GDM1 (cell line): ENCODE measurements around the gene DOCK4.
"Not testable (repeated sequence)": the region's sequence is repeated elsewhere in the genome, so short reads cannot be mapped to it uniquely, and the experiment has no call there.

Experiments
- DNase-seq: peaks from one replicate; lab custom pipeline; 2025; lab: John Stamatoyannopoulos, UW

Gene DOCK4, protein sequence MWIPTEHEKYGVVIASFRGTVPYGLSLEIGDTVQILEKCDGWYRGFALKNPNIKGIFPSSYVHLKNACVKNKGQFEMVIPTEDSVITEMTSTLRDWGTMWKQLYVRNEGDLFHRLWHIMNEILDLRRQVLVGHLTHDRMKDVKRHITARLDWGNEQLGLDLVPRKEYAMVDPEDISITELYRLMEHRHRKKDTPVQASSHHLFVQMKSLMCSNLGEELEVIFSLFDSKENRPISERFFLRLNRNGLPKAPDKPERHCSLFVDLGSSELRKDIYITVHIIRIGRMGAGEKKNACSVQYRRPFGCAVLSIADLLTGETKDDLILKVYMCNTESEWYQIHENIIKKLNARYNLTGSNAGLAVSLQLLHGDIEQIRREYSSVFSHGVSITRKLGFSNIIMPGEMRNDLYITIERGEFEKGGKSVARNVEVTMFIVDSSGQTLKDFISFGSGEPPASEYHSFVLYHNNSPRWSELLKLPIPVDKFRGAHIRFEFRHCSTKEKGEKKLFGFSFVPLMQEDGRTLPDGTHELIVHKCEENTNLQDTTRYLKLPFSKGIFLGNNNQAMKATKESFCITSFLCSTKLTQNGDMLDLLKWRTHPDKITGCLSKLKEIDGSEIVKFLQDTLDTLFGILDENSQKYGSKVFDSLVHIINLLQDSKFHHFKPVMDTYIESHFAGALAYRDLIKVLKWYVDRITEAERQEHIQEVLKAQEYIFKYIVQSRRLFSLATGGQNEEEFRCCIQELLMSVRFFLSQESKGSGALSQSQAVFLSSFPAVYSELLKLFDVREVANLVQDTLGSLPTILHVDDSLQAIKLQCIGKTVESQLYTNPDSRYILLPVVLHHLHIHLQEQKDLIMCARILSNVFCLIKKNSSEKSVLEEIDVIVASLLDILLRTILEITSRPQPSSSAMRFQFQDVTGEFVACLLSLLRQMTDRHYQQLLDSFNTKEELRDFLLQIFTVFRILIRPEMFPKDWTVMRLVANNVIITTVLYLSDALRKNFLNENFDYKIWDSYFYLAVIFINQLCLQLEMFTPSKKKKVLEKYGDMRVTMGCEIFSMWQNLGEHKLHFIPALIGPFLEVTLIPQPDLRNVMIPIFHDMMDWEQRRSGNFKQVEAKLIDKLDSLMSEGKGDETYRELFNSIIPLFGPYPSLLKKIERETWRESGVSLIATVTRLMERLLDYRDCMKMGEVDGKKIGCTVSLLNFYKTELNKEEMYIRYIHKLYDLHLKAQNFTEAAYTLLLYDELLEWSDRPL (N-terminal part only)

DNA sequence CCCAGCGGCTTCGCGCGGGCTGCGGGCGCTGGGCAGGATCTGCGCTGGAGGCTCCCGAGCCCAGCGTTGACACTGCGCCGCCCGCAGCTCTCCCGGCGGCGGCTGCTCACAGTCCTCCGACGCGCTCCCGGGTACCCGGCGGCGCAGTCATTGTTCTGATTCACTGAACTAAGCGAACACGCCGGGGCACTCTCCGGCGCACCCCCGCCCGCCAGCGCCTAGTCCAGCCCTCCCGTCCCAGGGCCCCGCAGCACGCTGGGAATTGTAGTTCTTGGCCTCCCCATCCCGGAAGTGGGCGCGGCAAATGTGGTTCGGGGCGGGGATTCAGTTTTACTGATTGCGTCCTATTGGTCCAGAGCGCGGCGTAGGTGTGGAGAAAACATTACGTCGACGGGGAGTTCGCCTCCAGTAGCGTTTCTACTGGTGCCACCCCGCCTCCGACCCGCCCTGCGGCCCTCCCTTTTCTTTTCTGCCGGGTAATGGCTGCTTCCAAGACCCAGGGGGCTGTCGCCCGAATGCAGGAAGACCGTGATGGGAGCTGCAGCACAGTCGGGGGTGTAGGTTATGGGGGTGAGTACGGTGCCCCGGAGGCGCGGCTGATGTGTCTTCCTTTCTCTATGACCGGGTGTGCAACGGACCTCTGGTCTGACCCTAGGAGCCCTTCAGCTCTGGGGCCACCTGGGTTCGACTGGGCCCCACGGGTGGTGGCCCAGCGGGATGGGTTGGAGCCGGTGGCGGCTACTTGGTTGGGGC is at the start of gene DOCK4, which contains the start of gene ZNF277:
Gene DOCK4 (minus strand): TSS at position 162 of the 753 bp plus-strand sequence. CDS start 261 bp downstream, outside the sequence.
Gene ZNF277 (plus strand): TSS at position 458 of the 753 bp plus-strand sequence. CDS start 22 bp downstream, at position 480.
- DNase-seq: peak; percentile 98

DNA sequence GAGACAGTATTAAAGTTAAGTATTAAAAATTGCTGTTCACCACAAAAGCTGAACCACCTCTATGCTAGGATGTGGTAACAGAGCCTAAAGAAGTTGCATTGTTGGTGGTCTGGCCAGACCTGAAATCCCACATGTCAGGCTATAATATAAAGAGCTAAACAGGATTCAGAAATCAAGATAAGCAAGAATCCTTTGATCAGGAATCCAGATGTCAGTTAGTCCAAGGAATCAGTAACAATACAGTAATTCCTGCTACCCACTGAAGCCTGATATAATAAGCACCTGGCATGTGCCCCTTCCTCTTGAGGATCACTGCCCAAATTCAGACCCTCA is 49.2 kb upstream of the DOCK4 start:
- no peak for DNase-seq

DNA sequence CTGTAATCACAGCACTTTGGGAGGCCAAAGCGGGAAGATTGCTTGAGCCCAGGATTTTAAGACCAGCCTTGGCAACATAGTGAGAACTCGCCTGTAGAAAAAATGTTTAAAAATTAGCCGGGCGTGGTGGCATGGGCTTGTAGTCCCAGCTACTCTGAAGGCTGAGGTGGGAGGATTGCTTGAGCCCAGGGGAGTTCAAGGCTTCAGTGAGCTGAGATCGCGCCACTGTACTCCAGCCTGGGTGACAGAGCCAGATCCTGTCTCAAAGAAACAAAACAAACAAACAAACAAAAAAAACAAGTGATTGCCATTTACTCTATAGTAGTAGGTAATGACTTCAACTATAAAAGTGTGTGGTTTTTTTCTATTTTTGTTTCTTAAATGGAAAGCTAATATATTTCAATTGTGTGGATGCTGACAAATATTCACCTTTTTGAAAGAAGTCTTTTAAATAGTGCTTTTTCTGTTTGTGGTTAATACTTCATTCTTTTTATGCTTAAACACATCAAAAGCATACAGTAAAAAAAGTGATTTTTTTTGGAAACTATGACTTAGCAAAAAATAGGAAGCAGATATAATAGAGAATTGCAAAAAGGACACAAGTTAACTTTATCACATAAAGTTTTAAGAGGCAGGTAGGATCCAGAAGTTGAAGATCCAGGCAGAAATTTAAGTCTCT is 48.6 kb upstream of the DOCK4 start:
- no peak for DNase-seq

DNA sequence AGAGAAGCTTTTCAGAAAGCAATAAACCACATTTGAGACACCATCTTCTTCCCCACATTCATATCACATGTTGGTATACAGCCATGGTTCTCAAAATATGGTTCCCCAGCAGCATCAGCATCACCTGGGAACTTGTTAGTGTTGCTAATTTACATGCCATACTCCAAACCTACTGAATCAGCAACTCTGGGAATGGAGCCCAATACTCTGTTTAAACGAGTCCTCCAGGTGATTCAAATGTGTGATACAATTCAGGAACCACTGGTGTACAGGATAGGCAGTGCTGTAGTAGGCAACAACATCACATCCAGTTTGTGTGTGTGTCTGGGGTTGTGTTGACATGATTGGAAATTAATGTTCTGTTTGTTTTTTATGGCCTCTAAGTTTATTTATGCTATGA is 48.0 kb upstream of the DOCK4 start:
- no peak for DNase-seq

DNA sequence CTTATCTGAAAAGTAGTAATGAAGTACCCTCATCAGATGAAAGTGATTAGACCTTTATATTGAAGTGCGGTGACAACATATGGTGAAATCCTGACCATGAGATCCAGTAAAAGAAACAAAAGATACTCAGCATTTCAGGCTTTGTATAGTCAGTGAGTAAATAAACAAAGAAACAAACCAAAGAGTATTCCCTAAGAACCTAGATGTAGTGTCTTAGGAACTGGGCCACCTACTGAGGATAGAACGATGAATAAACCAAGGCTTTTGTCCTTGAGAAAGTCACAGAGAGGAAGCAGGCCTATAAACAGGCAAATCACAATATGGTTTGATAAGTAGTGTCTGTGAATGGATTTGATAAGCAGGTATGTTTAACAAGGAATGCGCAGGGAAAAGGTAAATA is 46.5 kb upstream of the DOCK4 start:
- DNase-seq: no peak

DNA sequence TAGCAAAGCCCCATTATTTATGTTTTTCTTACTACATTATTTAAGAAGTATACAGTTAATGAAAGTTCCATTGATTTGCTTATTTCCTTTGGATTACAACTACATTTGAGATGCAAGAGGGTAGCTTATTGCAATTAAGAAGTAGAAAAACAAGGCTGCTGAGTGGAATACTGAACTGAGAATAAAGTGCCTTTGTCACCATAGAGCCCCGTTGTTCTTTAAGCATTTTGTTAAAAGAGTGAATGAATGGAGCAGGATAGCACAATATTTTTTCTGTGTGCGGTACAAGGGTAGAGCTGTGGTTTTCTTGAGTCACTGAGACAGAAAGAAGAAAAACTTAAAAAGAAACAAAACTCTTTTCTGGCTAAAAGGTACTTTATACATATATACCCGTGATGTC is 45.9 kb upstream of the DOCK4 start:
- no peak for DNase-seq

DNA sequence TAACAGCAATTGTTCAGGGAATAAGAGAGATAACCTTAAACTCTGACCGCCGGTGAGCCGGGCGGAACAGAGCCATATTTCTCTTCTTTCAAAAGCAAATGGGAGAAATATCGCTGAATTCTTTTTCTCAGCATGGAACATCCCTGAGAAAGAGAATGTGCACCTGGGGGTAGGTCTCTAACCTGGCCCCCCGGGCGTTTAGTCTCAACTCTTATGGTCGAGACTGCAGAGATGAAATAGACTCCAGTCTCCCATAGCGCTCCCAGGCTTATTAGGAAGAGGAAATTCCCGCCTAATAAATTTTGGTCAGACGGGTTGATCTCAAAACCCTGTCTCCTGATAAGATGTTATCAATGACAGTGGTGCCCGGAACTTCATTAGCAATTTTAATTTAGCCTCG is 43.8 kb upstream of the DOCK4 start:
- DNase-seq: not testable (repeated sequence)

DNA sequence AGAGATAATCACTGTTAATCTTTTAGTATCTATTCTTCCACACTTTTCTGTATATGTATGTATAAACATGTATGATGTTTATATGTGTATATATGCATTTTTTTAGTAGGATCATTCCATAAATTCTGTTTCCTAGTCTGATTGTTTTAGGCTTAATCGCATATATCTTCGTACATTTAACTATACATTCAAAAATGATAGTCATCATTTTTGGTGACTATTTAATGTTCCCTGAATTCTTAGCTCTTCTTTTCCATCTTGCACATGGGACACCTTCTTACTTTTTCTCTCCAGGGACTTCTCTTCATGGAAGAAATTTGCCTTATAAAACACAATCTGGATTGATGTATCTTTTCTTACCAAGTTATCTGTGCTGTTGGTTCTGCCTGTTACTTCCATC is 42.4 kb upstream of the DOCK4 start:
- no peak for DNase-seq

DNA sequence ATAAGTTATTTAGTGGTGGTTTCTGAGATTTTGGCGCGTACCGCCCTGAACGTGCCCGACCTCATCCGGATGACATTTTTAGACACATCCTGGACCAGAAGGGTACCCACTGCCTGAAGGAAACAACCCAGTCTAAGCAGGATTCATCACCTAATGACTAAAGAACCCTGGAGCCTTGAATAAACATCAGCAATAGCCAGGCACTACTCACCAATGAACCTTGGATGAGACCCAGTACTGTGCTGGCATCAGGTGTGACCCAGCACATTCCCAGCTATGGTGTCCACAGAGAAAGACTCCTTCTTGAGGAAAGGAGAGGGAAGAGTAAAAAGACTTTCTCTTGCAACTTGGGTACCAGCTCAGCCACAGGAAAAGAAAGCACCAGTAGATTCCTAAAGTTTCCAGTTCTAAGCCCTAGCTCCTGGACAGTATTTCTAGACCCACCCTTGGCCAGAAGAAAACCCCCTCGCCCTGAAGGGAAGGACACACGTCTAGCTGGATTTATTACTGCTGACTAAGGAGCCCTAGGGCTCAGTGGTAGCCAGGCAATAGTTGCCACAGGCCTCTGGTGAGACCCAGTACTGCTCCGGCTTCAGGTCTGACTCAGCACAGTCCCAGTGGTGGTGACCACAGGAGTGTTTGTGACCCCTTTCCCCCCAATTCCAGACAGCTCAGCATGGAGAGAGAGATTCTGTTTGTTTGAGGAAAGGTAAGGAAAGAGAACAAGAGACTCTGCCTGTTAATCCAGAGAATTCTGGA is 32.8 kb upstream of the DOCK4 start:
- no peak for DNase-seq

DNA sequence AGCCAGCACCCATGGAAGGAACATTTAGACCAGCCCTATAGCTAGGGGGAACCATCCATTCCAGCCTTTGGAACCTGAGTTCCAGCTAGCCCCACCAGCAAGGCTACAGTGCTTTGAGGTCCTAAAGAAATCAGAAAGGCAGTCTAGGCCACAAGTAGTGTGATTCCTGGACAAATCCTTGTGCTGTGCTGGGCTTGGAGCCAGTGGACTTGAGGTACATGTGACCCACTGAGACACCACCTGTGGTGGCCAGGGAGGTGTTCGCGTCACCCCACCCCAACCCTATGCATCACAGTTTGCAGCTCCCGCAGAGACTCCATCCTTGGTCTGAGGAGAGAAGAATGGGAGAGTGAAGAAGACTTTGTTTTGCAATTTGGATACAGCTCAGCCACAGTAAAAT is 32.1 kb upstream of the DOCK4 start:
- DNase-seq: no peak

DNA sequence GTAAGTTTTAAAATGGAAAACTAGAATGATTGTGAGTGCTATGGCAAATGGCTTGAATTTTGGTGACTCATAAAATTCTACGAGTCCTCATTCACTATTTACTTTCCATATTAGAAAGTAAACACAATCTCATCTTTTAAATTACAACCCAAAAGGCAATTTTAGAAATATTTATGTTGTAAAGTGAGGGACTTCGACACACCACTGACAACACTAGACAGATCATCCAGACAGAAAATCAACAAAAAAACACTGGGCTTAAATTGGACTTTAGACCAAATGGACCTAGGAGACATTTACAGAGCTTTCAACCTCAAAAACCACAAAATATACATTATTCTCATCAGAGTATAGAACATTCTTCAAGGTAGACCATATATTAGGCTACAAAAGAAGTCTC is 30.4 kb upstream of the DOCK4 start:
- no peak for DNase-seq

DNA sequence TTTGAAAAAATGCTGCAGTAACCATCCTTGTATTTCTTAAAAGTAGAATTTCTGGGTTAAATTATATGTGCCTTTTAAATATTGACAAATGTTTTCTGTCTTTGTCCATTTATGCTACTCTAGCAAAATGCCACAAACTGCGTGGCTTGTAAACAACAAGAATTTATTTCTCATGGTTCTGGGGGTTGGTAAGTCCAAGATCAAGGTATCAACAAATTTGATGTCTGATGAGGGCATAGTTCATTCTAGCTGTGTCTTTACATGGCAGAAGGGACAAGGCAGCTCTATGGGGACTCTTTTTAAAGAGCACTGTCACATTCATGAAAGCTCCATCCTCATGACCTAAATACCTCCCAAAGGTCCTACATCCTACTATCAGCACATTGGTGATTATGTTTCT is 27.9 kb upstream of the DOCK4 start:
- DNase-seq: no peak

DNA sequence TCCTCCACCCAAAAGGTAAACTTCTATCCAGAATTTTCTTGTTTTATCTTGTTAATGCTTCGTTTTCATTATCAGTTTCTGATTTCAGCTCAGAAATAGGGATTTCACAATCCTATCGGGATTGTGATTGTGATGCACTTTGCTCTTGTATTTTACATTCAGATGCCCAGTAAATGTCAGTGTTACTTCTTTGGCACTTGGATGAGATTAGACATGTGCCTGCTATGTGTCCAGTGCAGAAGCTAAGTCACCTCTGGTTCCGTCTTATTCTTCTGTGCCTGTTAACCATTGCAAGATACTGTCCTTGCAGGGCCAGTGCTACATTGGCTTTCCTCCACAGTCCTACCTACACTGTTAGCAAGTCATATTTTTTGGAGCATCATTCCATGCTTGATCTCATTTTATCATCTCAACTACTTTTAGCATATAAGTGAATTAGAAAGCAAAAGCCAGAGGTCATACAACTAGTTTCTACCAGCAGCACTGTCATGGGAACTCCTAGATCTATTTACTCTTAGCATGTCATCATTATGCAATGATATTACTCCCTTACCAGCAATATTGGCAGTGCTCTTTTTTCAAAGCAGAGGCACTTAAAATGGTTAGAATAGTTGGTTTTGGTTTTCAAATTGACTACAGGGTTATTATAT is 27.0 kb upstream of the DOCK4 start:
- DNase-seq: no peak

DNA sequence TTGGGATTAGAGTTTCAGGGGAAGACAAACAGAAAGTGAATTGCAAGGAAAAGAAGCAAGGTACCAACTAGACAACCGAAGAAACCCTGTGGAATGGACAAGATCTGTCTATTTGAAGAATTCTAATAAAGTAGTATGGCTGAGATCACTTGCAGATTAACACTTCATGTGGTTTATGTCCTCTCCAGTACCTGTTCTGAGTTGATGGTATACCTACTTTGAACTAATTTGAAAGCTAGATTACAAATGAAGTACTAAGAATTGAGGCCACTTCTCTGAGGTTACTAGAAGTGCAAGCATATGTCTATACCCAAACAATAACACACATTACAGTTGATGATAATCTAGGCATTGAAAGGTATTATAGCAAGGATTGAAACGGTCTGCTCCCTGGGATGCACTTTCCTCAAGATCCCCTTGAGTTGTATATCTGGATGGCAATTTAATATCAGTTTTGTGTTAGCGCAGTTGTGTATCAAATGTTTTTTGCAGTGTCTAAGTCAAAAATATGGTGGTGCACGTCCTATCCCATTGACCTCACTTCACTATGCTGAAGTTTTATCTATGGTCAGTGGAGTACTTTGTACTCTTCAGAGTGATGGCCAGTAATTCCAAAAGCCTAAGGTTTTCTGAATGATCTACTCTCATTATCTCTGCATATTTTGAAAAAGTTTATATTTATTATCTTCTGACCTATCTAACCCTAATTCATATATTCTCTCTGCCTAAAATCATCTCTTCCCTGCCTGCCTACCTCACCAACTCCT is 26.2 kb upstream of the DOCK4 start:
- no peak for DNase-seq

DNA sequence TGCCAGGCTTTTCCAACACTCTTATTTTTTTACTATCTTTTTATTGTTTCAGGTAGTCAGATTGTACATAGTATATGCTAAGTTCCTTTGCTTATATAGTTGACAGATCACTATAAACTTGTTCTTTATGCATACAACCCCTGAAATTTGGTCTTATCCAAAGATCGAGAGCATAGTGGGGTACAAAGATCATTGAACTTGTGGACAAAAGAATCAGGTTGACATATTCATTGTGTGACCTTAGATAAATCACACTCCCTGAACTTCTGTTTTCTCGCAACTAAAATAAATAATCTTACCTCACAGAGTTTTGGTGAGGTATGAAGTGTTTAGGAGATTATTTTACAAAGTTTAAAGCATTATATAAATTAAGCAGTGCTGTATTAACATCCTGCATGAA is 22.4 kb upstream of the DOCK4 start:
- DNase-seq: no peak

DNA sequence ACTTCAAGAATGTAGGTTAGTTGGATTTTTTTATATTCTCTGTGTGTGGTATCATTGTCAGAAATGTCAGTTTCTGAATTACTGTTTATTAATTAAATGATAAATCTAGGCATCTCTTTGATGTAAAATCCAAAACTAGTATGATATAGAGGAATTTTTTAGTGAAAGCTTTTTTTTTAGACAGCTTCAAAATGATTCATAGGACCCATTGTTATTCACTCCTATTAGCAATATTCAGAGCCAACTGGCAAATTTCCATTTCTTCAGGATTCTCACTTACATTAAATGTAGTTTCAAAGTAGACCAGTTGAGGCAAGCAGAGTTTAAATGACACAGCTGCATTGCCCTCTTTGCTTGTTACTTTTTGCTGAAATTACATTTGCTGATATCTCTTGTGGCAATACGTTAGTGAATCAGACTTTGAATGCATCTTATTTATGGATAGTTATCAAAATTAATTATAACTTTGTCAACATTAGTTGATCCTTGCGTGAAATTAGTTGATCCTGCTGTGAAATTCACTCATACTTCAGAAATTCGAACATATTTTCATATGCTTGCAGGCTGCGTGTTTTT is 20.6 kb upstream of the DOCK4 start:
- no peak for DNase-seq

DNA sequence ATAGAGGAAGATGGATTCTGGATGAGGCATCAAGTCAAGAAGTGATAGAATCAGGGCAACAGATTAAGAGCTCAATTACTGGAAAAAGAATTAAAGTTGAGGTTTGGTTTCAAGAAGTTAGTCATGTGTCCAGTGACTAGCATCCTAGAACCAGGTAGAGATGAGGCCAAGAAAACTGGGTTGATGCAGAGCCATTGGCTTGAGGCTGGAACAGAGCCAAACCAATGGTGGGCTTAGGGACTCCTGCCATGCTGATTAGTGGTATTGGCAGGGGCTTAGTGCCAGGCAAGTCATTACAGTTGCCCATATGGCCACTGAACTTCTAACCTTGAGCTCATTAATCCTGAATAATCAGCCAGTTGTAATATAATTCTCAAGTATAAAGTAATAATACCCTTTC is 18.8 kb upstream of the DOCK4 start:
- DNase-seq: no peak

DNA sequence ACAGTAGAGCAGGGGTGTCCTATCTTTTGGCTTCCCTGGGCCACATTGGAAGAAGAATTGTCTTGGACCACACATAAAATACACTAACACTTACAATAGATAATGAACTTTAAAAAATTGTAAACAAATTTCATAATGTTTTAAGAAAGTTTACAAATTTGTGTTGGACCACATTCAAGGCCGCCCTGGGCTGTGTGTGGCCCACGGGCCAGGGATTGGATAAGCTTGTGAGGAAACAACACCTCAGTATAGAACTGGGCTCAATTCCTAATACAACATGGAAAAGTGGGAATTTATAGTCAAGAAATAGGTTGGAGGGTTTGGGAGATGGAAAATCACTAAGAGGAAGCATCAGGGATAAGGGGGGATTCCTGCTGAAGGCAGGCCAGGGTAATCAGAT is 18.0 kb upstream of the DOCK4 start:
- DNase-seq: no peak

DNA sequence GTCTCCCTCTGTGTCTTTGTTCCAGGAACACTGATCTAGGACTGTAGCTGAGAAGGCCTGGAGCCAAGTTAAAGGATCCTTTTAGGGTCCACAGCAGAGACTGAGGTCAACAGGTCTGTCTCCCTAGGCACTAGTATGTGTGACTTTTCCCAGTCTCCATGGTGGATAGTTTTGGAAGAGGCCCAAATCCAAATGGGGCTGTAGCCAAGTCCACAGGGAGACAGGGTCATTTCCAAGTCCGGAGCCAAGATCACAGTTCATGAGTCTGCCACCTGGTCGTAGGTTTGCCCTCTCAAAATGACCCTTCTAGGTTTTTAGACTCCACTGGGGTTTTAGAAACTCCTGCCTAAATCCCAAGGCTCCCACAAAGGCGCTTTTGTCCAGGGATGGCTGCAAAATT is 17.1 kb upstream of the DOCK4 start:
- no peak for DNase-seq
